ENCODE results near the gene FOXP1.

Gene FOXP1

GRCh38 chr3:71148455-71149060, 435.0 kb downstream of the FOXP1 start:
- peaks cover 14% of the 10 kb centered on the region for H3K4me1 Mint-ChIP-seq
- no peaks in the 10 kb centered on the region for H3K27me3 Mint-ChIP-seq (ENCODE audit: low read depth)
- TF ChIP-seq, protein P1, sequence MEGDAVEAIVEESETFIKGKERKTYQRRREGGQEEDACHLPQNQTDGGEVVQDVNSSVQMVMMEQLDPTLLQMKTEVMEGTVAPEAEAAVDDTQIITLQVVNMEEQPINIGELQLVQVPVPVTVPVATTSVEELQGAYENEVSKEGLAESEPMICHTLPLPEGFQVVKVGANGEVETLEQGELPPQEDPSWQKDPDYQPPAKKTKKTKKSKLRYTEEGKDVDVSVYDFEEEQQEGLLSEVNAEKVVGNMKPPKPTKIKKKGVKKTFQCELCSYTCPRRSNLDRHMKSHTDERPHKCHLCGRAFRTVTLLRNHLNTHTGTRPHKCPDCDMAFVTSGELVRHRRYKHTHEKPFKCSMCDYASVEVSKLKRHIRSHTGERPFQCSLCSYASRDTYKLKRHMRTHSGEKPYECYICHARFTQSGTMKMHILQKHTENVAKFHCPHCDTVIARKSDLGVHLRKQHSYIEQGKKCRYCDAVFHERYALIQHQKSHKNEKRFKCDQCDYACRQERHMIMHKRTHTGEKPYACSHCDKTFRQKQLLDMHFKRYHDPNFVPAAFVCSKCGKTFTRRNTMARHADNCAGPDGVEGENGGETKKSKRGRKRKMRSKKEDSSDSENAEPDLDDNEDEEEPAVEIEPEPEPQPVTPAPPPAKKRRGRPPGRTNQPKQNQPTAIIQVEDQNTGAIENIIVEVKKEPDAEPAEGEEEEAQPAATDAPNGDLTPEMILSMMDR (IDR thresholded peaks at IDR 0.05; ENCODE audit: unreplicated experiment in 3 of 3), result no peak
- no peak overlapping the region for H3K27ac Mint-ChIP-seq
- H3K36me3 Mint-ChIP-seq (ENCODE audit: low read depth), result peaks cover 3% of the 10 kb centered on the region
- no peaks in the 10 kb centered on the region for H3K9me3 Mint-ChIP-seq
- H3K4me3 Mint-ChIP-seq, result no peak overlapping the region

- H3K36me3 Mint-ChIP-seq (ENCODE audit: low read depth), result peaks cover 8% of the 10 kb centered on the region
Observed at GRCh38 chr3:71146673-71147072, 436.9 kb downstream of the FOXP1 start.

DNA sequence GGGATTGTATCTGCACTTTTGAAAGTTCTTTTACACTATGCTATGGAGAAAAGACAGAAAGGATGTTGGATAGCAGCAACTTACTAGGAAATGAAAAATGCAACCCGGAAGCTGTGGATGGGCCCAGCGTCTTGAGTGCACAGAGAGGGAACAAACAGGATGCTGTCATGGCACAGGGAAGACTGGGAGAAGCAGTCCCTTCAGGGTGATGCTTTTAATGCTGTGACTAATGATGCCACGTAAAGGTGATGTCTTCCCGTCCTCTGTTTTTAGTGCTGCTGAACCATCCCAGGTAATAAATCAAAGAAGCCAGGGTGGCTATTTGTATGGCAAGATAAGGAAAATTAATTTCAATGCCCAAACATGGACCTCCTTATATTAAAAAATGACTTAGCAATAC, 437.6 kb downstream of the FOXP1 start:
- H3K4me1 Mint-ChIP-seq, result peaks cover 14% of the 10 kb centered on the region
- H3K27me3 Mint-ChIP-seq (ENCODE audit: low read depth), result no peaks in the 10 kb centered on the region
- TF ChIP-seq, protein P1 (IDR thresholded peaks at IDR 0.05; ENCODE audit: unreplicated experiment in 3 of 3), result no peak
- H3K27ac Mint-ChIP-seq, result no peak overlapping the region
- no peak overlapping the region for H3K4me3 Mint-ChIP-seq
- H3K36me3 Mint-ChIP-seq (ENCODE audit: low read depth), result peaks cover 8% of the 10 kb centered on the region
- no peaks in the 10 kb centered on the region for H3K9me3 Mint-ChIP-seq

More at GRCh38 chr3:71146673-71147072, 436.9 kb downstream of the FOXP1 start:
- Mint-ChIP-seq H3K9me3 (no peaks in the 10 kb centered on the region), H3K4me3 (no peak overlapping the region), H3K27ac (peak overlapping the region in 1 of 3 experiments; percentile 17), H3K27me3 (ENCODE audit: low read depth) (no peaks in the 10 kb centered on the region), H3K4me1 (peaks cover 14% of the 10 kb centered on the region)
- TF ChIP-seq, protein P1 (IDR thresholded peaks at IDR 0.05; ENCODE audit: unreplicated experiment in 3 of 3), result no peak

- peaks cover 8% of the 10 kb centered on the region for H3K36me3 Mint-ChIP-seq (ENCODE audit: low read depth)
- no peak overlapping the region for H3K4me3 Mint-ChIP-seq
- TF ChIP-seq, protein P1 (IDR thresholded peaks at IDR 0.05; ENCODE audit: unreplicated experiment in 3 of 3), result no peak
- peaks cover 5% of the 10 kb centered on the region for H3K4me1 Mint-ChIP-seq
- no peaks in the 10 kb centered on the region for H3K27me3 Mint-ChIP-seq (ENCODE audit: low read depth)
- no peaks in the 10 kb centered on the region for H3K9me3 Mint-ChIP-seq
- H3K27ac Mint-ChIP-seq, result no peak overlapping the region
Observed at GRCh38 chr3:71144525-71145253, 438.8 kb downstream of the FOXP1 start.

DNA sequence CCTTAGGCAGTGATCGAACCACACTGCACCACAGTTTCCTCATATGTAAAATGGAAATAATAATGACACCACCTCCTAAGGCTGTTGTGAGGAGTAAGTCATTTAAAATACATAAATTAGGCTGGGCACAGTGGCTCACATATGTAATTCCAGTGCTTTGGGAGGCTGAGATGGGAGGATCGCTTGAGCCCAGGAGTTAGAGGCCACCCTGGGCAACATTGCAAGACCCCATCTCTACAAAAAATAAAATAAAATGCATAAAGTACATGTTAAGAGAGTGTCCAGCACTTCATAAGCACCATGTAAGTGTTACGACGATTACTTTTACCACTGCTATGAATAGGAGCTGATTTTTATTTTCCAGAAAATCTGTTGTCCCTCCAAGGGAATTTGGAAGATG, 440.0 kb downstream of the FOXP1 start:
- peaks cover 5% of the 10 kb centered on the region for H3K4me1 Mint-ChIP-seq
- peaks cover 8% of the 10 kb centered on the region for H3K36me3 Mint-ChIP-seq (ENCODE audit: low read depth)
- TF ChIP-seq, protein P1 (IDR thresholded peaks at IDR 0.05; ENCODE audit: unreplicated experiment in 3 of 3), result no peak
- no peaks in the 10 kb centered on the region for H3K9me3 Mint-ChIP-seq
- no peak overlapping the region for H3K4me3 Mint-ChIP-seq
- H3K27me3 Mint-ChIP-seq (ENCODE audit: low read depth), result no peaks in the 10 kb centered on the region
- no peak overlapping the region for H3K27ac Mint-ChIP-seq
